B cell (primary cell): ENCODE results near the gene ADCK2. TPM values are rescaled to one million over a fixed set of nuclear protein-coding genes. Genes with fewer than 3 reads are reported as not detected.
A peak's percentile ranks its signal among the peaks of the same experiment; 100 is the strongest.

Experiments used
- ATAC-seq: fragments of 200-7000 bp; cut with Tn5 transposase; one replicate; pipeline ENCODE4 v1.10.0; 2021; ENCODE audit warnings: low read depth, mild to moderate bottlenecking, moderate number of reproducible peaks, moderate library complexity
- CTCF ChIA-PET: fragments of 350-600 bp; sonication (Branson Sonifier 250); formaldehyde crosslinking; loops from one replicate; lab custom pipeline; 2021; ENCODE audit warnings: antibody characterized with exemption, inconsistent platforms; lab: Charles Lee
- POLR2A ChIA-PET: fragments of 350-600 bp; sonication (Branson Sonifier 250); formaldehyde crosslinking; loops from one replicate; lab custom pipeline; 2021; ENCODE audit warnings: antibody characterized with exemption; lab: Charles Lee
- DNase-seq: peaks from one replicate; pipeline ENCODE4 v3.0.0; 2013
- H2AFZ ChIP-seq: 2 replicates; pipeline ENCODE4 v1.6.1; 2012; ENCODE audit warnings: mild to moderate bottlenecking, low read depth, low read length; ENCODE audit not compliant: insufficient read depth, poor library complexity, severe bottlenecking
- H3K27ac ChIP-seq, 2 donors: 1 replicate in 1 of 2; 2 replicates in 1 of 2; pipeline ENCODE4 v1.5.1; 2012 to 2013; ENCODE audit warnings: low read length in 2 of 2, mild to moderate bottlenecking in 2 of 2, moderate library complexity in 1 of 2
- H3K27me3 ChIP-seq, 4 experiments: fragments of 200-600 bp in 1 of 4; sonication (generic) in 1 of 4; replicated peaks in 1 of 4; 1 replicate in 2 of 4; 2 replicates in 2 of 4; pipeline versions ENCODE4 v1.6.1 to v1.7.0; 2013 to 2016; ENCODE audit warnings: low read length in 3 of 4, mild to moderate bottlenecking in 2 of 4, mixed read lengths in 1 of 4, moderate library complexity in 1 of 4; ENCODE audit not compliant: insufficient read depth in 4 of 4, control insufficient read depth in 3 of 4; ENCODE audit errors: control extremely low read depth in 1 of 4
- H3K36me3 ChIP-seq, 2 experiments: replicated peaks in 1 of 2; 1 replicate in 1 of 2; 2 replicates in 1 of 2; pipeline versions ENCODE4 v1.6.1 to v1.7.1; 2013; ENCODE audit warnings: low read length in 1 of 2; ENCODE audit not compliant: insufficient read depth in 2 of 2, control insufficient read depth in 1 of 2; ENCODE audit errors: control extremely low read depth in 1 of 2, extremely low read depth in 1 of 2
- H3K4me1 ChIP-seq, 2 donors: fragments of 200-600 bp in 1 of 2; sonication (generic) in 1 of 2; 1 replicate in 1 of 2; 2 replicates in 1 of 2; pipeline versions ENCODE4 v1.5.1 to v1.6.1; 2013 to 2017; ENCODE audit warnings: low read length in 2 of 2; ENCODE audit not compliant: control insufficient read depth in 2 of 2, insufficient read depth in 2 of 2
- H3K4me2 ChIP-seq: replicated peaks from 2 replicates; pipeline ENCODE3; 2012; ENCODE audit warnings: mild to moderate bottlenecking, low read depth, low read length; ENCODE audit not compliant: poor library complexity, severe bottlenecking
- H3K4me3 ChIP-seq, 5 experiments: fragments of 200-600 bp in 1 of 5; sonication (generic) in 1 of 5; 1 replicate in 3 of 5; 2 replicates in 2 of 5; pipeline versions ENCODE4 v1.5.1 to v1.7.0; 2011 to 2016; ENCODE audit warnings: low read length in 4 of 5, mild to moderate bottlenecking in 4 of 5, low read depth in 2 of 5, control low read depth in 1 of 5, moderate library complexity in 1 of 5; ENCODE audit not compliant: insufficient read depth in 1 of 5; ENCODE audit errors: control extremely low read depth in 1 of 5, extremely low read depth in 1 of 5
- H3K79me2 ChIP-seq: fragments of 200-600 bp; sonication (generic); one replicate; pipeline ENCODE4 v1.6.0; 2016; ENCODE audit warnings: low read length; ENCODE audit not compliant: control insufficient read depth, insufficient read depth
- H3K9ac ChIP-seq: fragments of 200-600 bp; sonication (generic); 2 replicates; pipeline ENCODE4 v1.6.1; 2017; ENCODE audit warnings: mild to moderate bottlenecking, low read length, moderate library complexity
- H3K9me3 ChIP-seq, 3 donors: one replicate each; pipeline versions ENCODE4 v1.6.1 to v1.7.1; 2013; ENCODE audit warnings: low read length in 2 of 3; ENCODE audit not compliant: control insufficient read depth in 2 of 3, insufficient read depth in 1 of 3; ENCODE audit errors: control extremely low read depth in 1 of 3
- H4K20me1 ChIP-seq: 2 replicates; pipeline ENCODE4 v1.6.0; 2012; ENCODE audit warnings: mild to moderate bottlenecking, low read length; ENCODE audit not compliant: insufficient read depth, control insufficient read depth, poor library complexity, severe bottlenecking
- H3K27ac Mint-ChIP-seq: one replicate; pipeline ENCODE4 v1.8.0; 2021; ENCODE audit warnings: mixed read lengths
- H3K27me3 Mint-ChIP-seq: one replicate; pipeline ENCODE4 v1.8.0; 2021; ENCODE audit warnings: mixed read lengths
- H3K4me1 Mint-ChIP-seq: one replicate; pipeline ENCODE4 v1.8.0; 2021; ENCODE audit warnings: mixed read lengths
- H3K4me3 Mint-ChIP-seq: one replicate; pipeline ENCODE4 v1.8.0; 2021; ENCODE audit warnings: mixed read lengths
- H3K9me3 Mint-ChIP-seq: one replicate; pipeline ENCODE4 v1.8.0; 2022; ENCODE audit warnings: mixed read lengths; ENCODE audit not compliant: insufficient read depth
- EZH2 ChIP-seq: IDR thresholded peaks from 2 replicates; pipeline ENCODE4 v1.6.1; 2012; ENCODE audit warnings: borderline replicate concordance, low read depth, mild to moderate bottlenecking, moderate library complexity, low read length; ENCODE audit not compliant: insufficient read depth, poor library complexity, severe bottlenecking
- WGBS: methylation state at CpG from one replicate; pipeline ENCODE4 v1.1.5; 2013; ENCODE audit warnings: missing lambda C conversion rate; ENCODE audit not compliant: insufficient coverage; 5-methylcytosine and 5-hydroxymethylcytosine counted together
- intact Hi-C: fragments of 100-400 bp; cut with micrococcal nuclease; formaldehyde crosslinking; loops from one replicate; pipeline ENCODE4 v1.10.0; 2022
- polyA plus RNA-seq: library from polyadenylated mRNA; depleted of rRNA; stranded (reverse); fragments of >200 nt; gene quantifications from 2 replicates; pipeline ENCODE4 v1.2.3, GENCODE V29; 2012
- total RNA-seq, 2 donors: library from RNA; stranded (reverse); fragments of 120-200 nt in 1 of 2; gene quantifications; 1 replicate in 1 of 2; 2 replicates in 1 of 2; pipeline versions ENCODE4 v1.2.3 to v1.2.4, GENCODE V29; 2013 to 2022
- TF ChIP-seq, protein P1 (sequence below): fragments of 200-600 bp; IDR thresholded peaks from one replicate; pipeline ENCODE4 v1.8.0; 2022; ENCODE audit warnings: antibody characterized with exemption, mild to moderate bottlenecking

ADCK2 gene
- total and polyA plus RNA-seq, 2 donors (not counting 1 experiment from before 2014, with no cell fraction given): 13.3 to 32.6 TPM

DNA sequence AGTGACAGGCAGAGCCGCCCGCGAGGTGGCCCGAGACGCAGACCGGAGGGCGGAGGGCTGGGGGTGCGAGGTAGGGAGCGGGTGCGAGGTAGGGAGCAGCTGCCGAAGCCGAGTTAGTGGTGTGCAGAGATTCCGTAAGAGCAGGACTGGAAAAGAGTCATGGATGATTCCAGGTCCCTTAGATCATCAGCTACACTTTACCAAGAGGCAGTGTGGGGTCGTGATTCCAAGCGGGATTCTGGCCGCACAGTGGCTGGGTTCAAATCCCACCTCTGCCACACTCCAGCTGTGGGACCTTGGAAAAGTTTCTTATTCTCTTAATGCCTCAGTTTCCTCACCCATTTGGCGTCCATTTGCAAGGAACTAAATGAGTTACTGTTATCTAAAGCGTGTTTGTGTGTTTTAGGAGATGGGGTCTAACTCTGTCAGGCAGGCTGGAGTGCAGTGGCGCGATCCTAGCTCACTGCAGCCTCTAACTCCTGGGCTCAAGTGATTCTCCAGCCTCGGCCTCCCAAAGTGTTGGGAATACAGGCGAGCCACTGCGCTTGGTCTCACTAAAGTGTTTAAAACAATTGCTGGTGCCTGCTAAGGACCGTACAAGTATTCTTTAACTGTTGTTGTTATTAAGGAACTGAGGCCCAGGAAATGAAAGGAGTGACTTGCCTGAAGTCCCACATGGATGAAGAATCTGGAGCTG is 24.9 kb downstream of the ADCK2 start:
- Histone ChIP-seq H3K4me2 (peak overlapping the region; percentile 83), H3K9me3 (no peaks in the 10 kb centered on the region), H3K36me3 (peaks cover 0 to 2% of the 10 kb centered on the region in 2 experiments), H2AFZ (peak overlapping the region; percentile 96), H4K20me1 (peaks cover 19% of the 10 kb centered on the region), H3K79me2 (peaks cover 55% of the 10 kb centered on the region), H3K4me3 (peak overlapping the region; percentile 55 to 97 (median 94)), H3K4me1 (peaks cover 15 to 21% of the 10 kb centered on the region in 2 donors), H3K9ac (peak overlapping the region; percentile 89), H3K27me3 (no peaks in the 10 kb centered on the region), H3K27ac (peak overlapping the region; percentile 84)
- Mint-ChIP-seq H3K4me1 (peaks cover 37% of the 10 kb centered on the region), H3K9me3 (no peaks in the 10 kb centered on the region), H3K27me3 (no peaks in the 10 kb centered on the region), H3K4me3 (peak overlapping the region; percentile 99), H3K27ac (peak overlapping the region; percentile 97)
- intact Hi-C loops: loop anchor here (1.0 to 2.0 kb wide), 2 partner anchors 299 to 1041 kb away; partner anchors contain the start of genes SLC37A3 and SSBP1
- DNase-seq: no peak
- no peak for ATAC-seq
- CTCF ChIA-PET: no interaction called here
- WGBS: 30% methylated on average over 22 of the region's 24 CpGs
- POLR2A ChIA-PET: interaction anchor here (0.8 kb wide), 1 partner anchor 1214 kb away, joined by 3 read pairs; the partner anchor contains the start of gene KLRG2
- TF ChIP-seq, protein P1, sequence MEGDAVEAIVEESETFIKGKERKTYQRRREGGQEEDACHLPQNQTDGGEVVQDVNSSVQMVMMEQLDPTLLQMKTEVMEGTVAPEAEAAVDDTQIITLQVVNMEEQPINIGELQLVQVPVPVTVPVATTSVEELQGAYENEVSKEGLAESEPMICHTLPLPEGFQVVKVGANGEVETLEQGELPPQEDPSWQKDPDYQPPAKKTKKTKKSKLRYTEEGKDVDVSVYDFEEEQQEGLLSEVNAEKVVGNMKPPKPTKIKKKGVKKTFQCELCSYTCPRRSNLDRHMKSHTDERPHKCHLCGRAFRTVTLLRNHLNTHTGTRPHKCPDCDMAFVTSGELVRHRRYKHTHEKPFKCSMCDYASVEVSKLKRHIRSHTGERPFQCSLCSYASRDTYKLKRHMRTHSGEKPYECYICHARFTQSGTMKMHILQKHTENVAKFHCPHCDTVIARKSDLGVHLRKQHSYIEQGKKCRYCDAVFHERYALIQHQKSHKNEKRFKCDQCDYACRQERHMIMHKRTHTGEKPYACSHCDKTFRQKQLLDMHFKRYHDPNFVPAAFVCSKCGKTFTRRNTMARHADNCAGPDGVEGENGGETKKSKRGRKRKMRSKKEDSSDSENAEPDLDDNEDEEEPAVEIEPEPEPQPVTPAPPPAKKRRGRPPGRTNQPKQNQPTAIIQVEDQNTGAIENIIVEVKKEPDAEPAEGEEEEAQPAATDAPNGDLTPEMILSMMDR: no peak
- TF ChIP-seq EZH2: no peak

DNA sequence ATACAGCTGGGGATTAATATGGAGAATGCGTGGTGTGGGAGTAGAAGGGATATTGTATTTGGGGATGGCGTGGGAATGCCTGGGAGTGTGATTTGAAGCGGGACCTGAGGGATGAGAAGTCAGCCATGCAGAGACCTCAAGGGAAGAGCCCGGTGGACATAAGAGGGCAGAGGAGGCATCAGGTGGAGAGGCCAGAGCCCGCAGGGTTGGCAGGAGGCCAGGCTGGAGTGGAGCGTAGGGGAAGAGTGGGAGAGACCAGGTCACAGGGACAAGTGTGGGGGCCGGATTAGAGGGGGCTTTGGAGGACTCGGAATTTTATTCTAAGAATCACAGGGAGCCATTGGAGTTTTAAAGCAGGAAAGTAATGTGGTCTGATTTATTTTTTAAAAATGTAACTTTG is 25.7 kb downstream of the ADCK2 start:
- Histone ChIP-seq H3K9ac (no peak overlapping the region), H3K27me3 (no peaks in the 10 kb centered on the region), H3K4me1 (peaks cover 15 to 21% of the 10 kb centered on the region in 2 donors), H3K9me3 (no peaks in the 10 kb centered on the region), H3K36me3 (peaks cover 0 to 2% of the 10 kb centered on the region in 2 experiments), H3K27ac (no peak overlapping the region), H4K20me1 (peaks cover 19% of the 10 kb centered on the region), H3K4me3 (no peak overlapping the region), H3K79me2 (peaks cover 60% of the 10 kb centered on the region), H2AFZ (no peak overlapping the region), H3K4me2 (peak overlapping the region; percentile 83)
- DNase-seq: no peak
- peak overlapping the region; percentile 99 for H3K4me3 Mint-ChIP-seq
- H3K27me3 Mint-ChIP-seq: no peaks in the 10 kb centered on the region
- H3K9me3 Mint-ChIP-seq: no peaks in the 10 kb centered on the region
- CTCF ChIA-PET: no interaction called here
- POLR2A ChIA-PET: no interaction called here
- TF ChIP-seq, protein P1: no peak
- TF ChIP-seq EZH2: no peak
- H3K27ac Mint-ChIP-seq: no peak overlapping the region
- ATAC-seq: no peak
- peaks cover 37% of the 10 kb centered on the region for H3K4me1 Mint-ChIP-seq
- WGBS: 98% methylated on average over 8 of the region's 8 CpGs
- intact Hi-C loops: no loop called here
